HUES48 (cell line): ENCODE data around the gene CD2.

Experiments
- H3K27ac ChIP-seq: one replicate; pipeline ENCODE4 v1.7.0; 2013; ENCODE audit warnings: low read depth, low read length, inconsistent platforms
- H3K27me3 ChIP-seq: 2 replicates; pipeline ENCODE4 v1.6.1; 2013; ENCODE audit warnings: mild to moderate bottlenecking, low read length; ENCODE audit not compliant: control insufficient read depth, insufficient read depth
- H3K36me3 ChIP-seq: 2 replicates; pipeline ENCODE4 v1.6.1; 2013; ENCODE audit warnings: low read length; ENCODE audit not compliant: control insufficient read depth, insufficient read depth
- H3K4me1 ChIP-seq: 2 replicates; pipeline ENCODE4 v1.6.1; 2013; ENCODE audit warnings: mild to moderate bottlenecking, low read length; ENCODE audit not compliant: control insufficient read depth, insufficient read depth
- H3K4me3 ChIP-seq: 2 replicates; pipeline ENCODE4 v1.5.1; 2013; ENCODE audit warnings: mild to moderate bottlenecking, low read depth, low read length
- H3K9ac ChIP-seq: 2 replicates; pipeline ENCODE4 v1.6.1; 2013; ENCODE audit warnings: mild to moderate bottlenecking, low read depth, low read length, moderate library complexity
- H3K9me3 ChIP-seq: 2 replicates; pipeline ENCODE4 v1.6.1; 2013; ENCODE audit warnings: low read length; ENCODE audit not compliant: control insufficient read depth, insufficient read depth

The CD2 gene

GRCh38 chr1:116717318-116717717, 36.9 kb upstream of the CD2 start:
- Histone ChIP-seq H3K9me3 (no peaks in the 10 kb centered on the region), H3K27me3 (no peaks in the 10 kb centered on the region), H3K27ac (no peak overlapping the region), H3K4me3 (no peak overlapping the region), H3K4me1 (peaks cover 11% of the 10 kb centered on the region), H3K36me3 (no peaks in the 10 kb centered on the region), H3K9ac (no peak overlapping the region)

DNA sequence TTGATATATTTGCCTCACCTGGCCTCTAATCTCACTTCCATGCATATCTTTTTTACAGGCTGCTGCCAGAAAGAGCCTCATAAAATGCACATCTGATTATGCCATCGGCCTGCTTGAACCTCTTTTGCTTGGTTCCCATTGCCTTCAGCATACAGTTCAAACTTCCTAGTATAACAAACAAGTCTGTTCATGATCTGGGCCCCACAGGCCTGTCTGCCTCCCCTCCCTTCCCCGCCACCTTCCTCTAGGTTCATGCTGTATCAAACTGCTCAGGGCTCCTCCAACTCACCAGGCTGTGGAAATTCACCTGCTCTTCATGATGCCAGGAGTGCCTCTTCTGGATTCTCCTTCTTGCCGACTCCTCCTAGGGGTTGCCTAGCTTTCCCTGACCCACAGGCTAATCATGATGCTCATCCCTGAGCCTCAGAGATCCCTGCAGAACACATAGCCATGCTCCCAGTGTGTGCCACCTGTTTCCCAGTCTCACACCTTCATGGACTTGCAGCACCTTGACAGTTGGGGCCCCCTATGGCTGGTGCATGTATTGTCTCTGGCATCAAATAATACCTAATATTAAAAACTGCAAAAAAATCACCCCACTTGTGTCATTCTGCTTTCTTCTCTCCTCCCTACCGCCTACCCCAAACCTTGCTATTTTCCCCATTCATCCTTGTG, 33.7 kb upstream of the CD2 start:
- H3K27ac ChIP-seq, result no peak overlapping the region
- no peak overlapping the region for H3K4me3 ChIP-seq
- no peak overlapping the region for H3K9ac ChIP-seq
- H3K27me3 ChIP-seq, result no peaks in the 10 kb centered on the region
- no peaks in the 10 kb centered on the region for H3K9me3 ChIP-seq
- H3K4me1 ChIP-seq, result no peaks in the 10 kb centered on the region
- H3K36me3 ChIP-seq, result no peaks in the 10 kb centered on the region

DNA sequence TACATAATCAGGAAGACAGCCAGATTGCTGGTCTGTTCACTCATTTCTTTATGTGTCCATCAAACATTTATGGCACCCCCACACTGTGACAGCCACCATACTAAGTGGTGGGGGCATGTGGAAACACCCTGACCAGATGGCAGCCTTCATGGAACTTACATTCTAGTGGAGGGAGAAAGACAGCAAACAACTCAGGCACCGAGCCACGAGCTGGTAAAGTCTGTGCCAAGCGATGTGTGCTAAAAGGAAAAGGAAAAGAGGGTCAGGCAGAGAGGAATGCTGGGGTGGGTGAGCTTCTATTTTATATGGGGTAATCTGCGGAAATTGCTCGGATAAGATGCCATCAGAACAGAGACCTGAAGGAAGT, 33.2 kb upstream of the CD2 start:
- Histone ChIP-seq H3K27me3 (no peaks in the 10 kb centered on the region), H3K4me1 (0 out of 2 replicates have a peak, but pooled peaks cover 2% of the 10 kb centered on the region), H3K4me3 (no peak overlapping the region), H3K36me3 (no peaks in the 10 kb centered on the region), H3K9ac (no peak overlapping the region), H3K27ac (no peak overlapping the region), H3K9me3 (no peaks in the 10 kb centered on the region)

- Histone ChIP-seq H3K4me3 (no peak overlapping the region), H3K9ac (no peak overlapping the region), H3K36me3 (no peaks in the 10 kb centered on the region), H3K27ac (no peak overlapping the region), H3K9me3 (no peaks in the 10 kb centered on the region), H3K4me1 (0 out of 2 replicates have a peak, but pooled peaks cover 5% of the 10 kb centered on the region), H3K27me3 (no peaks in the 10 kb centered on the region)
Observed at GRCh38 chr1:116721451-116722007, 32.7 kb upstream of the CD2 start.

DNA sequence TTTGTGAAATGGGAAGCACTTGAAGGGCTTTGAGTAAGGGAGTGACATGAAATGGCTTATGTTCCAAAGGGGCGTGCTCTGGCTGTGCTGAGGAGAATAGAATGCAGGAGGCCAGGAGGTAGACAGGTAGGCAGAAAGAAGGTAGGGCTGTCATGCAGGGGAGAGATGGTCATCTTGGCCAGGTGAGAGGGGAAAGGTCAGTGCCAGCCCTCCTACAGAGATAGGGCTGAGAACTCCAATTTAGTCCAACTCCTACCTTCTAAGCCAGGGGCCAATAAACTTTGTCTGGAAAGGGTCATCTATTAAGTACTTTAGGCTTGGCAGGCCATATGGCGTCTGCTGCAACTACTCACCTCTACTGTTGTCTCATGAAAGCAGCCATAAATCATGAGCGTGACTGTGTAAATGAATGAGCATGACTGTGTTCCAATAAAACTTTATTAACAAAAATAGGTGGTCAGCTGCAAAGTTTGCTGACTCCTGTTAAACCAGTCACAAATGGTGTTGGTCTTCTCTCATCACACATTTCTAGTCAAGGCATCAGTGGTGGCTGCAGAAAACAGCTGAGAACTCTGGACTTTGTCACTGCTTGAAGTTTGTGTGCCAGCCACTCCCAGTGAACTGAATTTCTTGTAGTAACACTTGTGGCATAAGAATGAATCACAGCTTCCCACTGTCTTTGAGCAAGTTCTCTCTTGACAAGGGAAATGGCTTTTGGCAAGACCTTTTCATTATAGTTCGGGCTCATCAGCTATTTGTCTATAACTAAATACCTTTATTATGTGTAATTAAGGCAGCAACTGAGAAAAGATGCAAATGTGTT, 32.0 kb upstream of the CD2 start:
- no peaks in the 10 kb centered on the region for H3K9me3 ChIP-seq
- no peaks in the 10 kb centered on the region for H3K36me3 ChIP-seq
- H3K27ac ChIP-seq, result no peak overlapping the region
- H3K4me3 ChIP-seq, result no peak overlapping the region
- no peak overlapping the region for H3K9ac ChIP-seq
- H3K27me3 ChIP-seq, result no peaks in the 10 kb centered on the region
- H3K4me1 ChIP-seq, result 0 out of 2 replicates have a peak, but pooled peaks cover 10% of the 10 kb centered on the region

GRCh38 chr1:116724765-116725375, 29.4 kb upstream of the CD2 start:
- Histone ChIP-seq H3K9ac (no peak overlapping the region), H3K9me3 (no peaks in the 10 kb centered on the region), H3K4me1 (0 out of 2 replicates have a peak, but pooled peaks cover 10% of the 10 kb centered on the region), H3K27ac (no peak overlapping the region), H3K4me3 (no peak overlapping the region), H3K27me3 (no peaks in the 10 kb centered on the region), H3K36me3 (no peaks in the 10 kb centered on the region)

- Histone ChIP-seq H3K27ac (no peak overlapping the region), H3K9ac (no peak overlapping the region), H3K9me3 (no peaks in the 10 kb centered on the region), H3K27me3 (no peaks in the 10 kb centered on the region), H3K36me3 (no peaks in the 10 kb centered on the region), H3K4me3 (no peak overlapping the region), H3K4me1 (0 out of 2 replicates have a peak, but pooled peaks cover 10% of the 10 kb centered on the region)
Observed at GRCh38 chr1:116725798-116726197, 28.4 kb upstream of the CD2 start.

GRCh38 chr1:116726872-116727820, 27.1 kb upstream of the CD2 start:
- H3K27ac ChIP-seq, result no peak overlapping the region
- H3K36me3 ChIP-seq, result no peaks in the 10 kb centered on the region
- H3K9ac ChIP-seq, result no peak overlapping the region
- no peak overlapping the region for H3K4me3 ChIP-seq
- H3K9me3 ChIP-seq, result no peaks in the 10 kb centered on the region
- H3K27me3 ChIP-seq, result no peaks in the 10 kb centered on the region
- H3K4me1 ChIP-seq, result 0 out of 2 replicates have a peak, but pooled peaks cover 10% of the 10 kb centered on the region

DNA sequence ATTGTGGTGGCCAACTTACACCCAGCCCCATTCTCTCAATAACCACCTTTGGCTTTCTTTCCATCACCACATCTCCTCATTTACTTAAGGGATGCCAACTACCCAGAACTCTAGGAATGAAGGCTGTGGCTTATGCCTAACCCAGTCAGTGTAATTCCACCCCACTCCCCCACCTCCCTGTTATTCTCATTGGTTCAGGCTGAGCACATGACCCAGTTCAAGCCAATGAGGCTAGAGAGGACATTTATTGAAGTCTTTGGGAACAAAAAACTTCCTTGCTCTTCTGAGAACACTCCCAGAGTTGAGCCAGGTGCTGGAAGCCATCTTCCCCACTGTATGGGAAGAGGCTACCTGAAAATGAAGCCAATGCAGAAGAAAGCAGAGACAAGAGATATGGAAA, 22.8 kb upstream of the CD2 start:
- no peaks in the 10 kb centered on the region for H3K36me3 ChIP-seq
- no peak overlapping the region for H3K4me3 ChIP-seq

DNA sequence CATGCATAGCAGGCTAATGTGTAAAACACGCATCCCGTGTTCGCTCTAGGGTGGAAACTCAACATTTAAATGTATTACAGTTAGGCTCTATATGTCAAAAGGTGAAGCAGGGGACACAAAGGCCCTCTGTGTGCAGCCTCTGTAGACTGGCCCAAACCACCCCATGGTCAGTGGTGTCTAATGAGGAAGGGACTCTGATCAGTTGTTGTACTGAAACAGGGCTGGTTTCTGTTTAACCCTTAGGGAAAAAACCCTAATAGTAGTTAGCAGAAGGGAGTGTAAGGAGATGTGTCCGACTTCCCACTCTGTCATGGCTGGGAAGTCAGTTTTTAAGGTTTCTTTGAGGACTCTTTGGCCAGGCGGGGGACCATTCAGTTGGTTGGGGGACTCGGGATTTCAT, 21.5 kb upstream of the CD2 start:
- H3K4me1 ChIP-seq, result no peaks in the 10 kb centered on the region
- no peak overlapping the region for H3K4me3 ChIP-seq
- H3K27ac ChIP-seq, result no peak overlapping the region
- H3K9ac ChIP-seq, result no peak overlapping the region
- H3K9me3 ChIP-seq, result no peaks in the 10 kb centered on the region
- no peaks in the 10 kb centered on the region for H3K36me3 ChIP-seq
- no peaks in the 10 kb centered on the region for H3K27me3 ChIP-seq

More for the DNA sequence above, 22.8 kb upstream of the CD2 start:
- no peaks in the 10 kb centered on the region for H3K27me3 ChIP-seq
- H3K27ac ChIP-seq, result no peak overlapping the region
- 0 out of 2 replicates have a peak, but pooled peaks cover 5% of the 10 kb centered on the region for H3K4me1 ChIP-seq
- H3K9me3 ChIP-seq, result no peaks in the 10 kb centered on the region
- H3K9ac ChIP-seq, result no peak overlapping the region
